ENCODE measurements around the gene MAP2K7. TPM values are rescaled to one million over a fixed set of nuclear protein-coding genes. Genes with fewer than 3 reads are reported as not detected.

The MAP2K7 gene
- total and polyA plus RNA-seq, 2 of the 4 experiments (the other 2 are of a cell fraction): 4.1 to 15.6 TPM

DNA sequence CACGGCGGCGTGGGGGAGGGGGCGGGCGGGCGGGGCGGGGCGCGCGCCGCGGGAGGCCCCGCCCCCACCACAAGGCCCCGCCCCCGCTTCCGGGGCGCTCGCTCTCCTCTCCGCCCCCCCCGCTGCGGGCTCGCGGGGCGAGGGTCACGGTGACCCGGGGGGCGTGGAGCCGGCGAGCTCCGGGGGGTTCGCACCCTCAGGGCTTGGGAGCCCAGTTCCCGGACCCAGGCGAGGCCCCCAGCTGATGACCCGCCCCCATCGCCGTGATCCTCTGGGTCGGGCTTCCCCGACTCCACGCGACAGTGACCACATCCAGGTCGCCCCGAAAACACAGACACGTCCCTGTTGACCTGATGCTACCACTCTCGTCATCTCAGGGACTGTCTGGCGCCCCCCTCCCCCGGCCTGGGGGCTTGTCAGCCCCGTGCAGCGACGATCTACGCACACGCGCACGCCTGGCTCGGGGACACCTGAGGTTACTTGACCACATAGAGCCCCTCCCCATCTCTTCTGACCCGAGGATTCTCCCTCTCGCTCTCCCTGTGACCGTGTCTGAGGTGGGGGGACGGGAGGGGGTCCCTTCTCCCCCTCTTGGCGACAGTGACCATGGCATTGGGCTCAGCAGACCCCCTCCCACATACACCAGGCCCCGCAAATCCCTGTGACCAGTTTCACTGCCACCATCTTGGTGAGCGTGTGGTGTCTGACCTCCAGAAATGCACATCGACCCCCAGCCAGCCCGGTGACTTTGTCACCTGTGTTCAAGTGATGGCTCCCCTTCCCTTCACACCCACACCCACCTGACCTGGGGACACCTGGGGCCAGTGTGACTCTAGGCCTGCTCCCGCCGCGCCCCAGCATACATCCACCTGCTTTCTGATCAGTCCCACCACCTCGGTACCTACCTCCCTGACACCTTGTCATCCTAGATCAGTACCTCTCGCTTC lies 670 bp downstream of the MAP2K7 start:
- no peak overlapping the region for H2BK20ac ChIP-seq (ENCODE audit: low read depth, low read length)
- H3K27me3 ChIP-seq (ENCODE audit: control insufficient read depth, insufficient read depth, low read length): no peaks in the 10 kb centered on the region
- H3K4me3 ChIP-seq (ENCODE audit: insufficient read depth, low read depth, low read length): peak overlapping the region; percentile 66
- H2BK15ac ChIP-seq (ENCODE audit: low read depth, low read length): no peak overlapping the region; the same call in 2 of the 3 replicates
- CTCF ChIA-PET: interaction anchor here (0.7 to 1.6 kb wide), 4 partner anchors 12 to 35 kb away, joined by 3 to 7 read pairs (median 6); partner anchors contain the start of genes LRRC8E and SNAPC2
- POLR2A ChIA-PET (ENCODE audit: unreplicated experiment): interaction anchor here (0.5 to 1.6 kb wide), 4 partner anchors 10 to 466 kb away, joined by 3 to 14 read pairs (median 4); partner anchors contain the start of gene SNAPC2
- peak overlapping the region; percentile 96 for H2AK5ac ChIP-seq (ENCODE audit: low read depth, low read length)
- H4K91ac ChIP-seq (ENCODE audit: insufficient read depth, low read depth, low read length): peak overlapping the region; percentile 90
- dilution Hi-C loops (cut with HindIII; ENCODE audit: low sequenced_read_pairs, unreplicated experiment) (no loop called here), in situ Hi-C loops (cut with MboI; ENCODE audit: low sequenced_read_pairs) (no loop called here), intact Hi-C loops (cut with micrococcal nuclease) (no loop called here)
- H3K9ac ChIP-seq (ENCODE audit: low read depth, low read length): peak overlapping the region; percentile 91
- peak overlapping the region; percentile 96 for H3K4me2 ChIP-seq (ENCODE audit: low read depth, low read length)
- 19% methylated on average over 13 of the region's 68 CpGs; no CpG with 5 or more reads in 1 of the 2 experiments for WGBS, 2 experiments (ENCODE audit: extremely low coverage in 2 of 2, insufficient read length in 1 of 2)
- peak overlapping the region; percentile 84 for H3K4ac ChIP-seq (ENCODE audit: low read depth, low read length)
- ATAC-seq (ENCODE audit: low read depth): peak; percentile 66
- H3K14ac ChIP-seq (replicated peaks; ENCODE audit: low read depth, low read length): peak overlapping the region; percentile 64
- H3K27ac ChIP-seq (ENCODE audit: insufficient read depth, low read length): peak overlapping the region; percentile 88
- peak overlapping the region; percentile 14 to 95; a peak in 3 of 4 replicates for H4K8ac ChIP-seq (ENCODE audit: low read depth in 2 of 2, low read length in 2 of 2)
- no peaks in the 10 kb centered on the region for H3K9me3 ChIP-seq (ENCODE audit: control insufficient read depth, insufficient read depth, low read length)
- peak overlapping the region; percentile 97 for H2AK9ac ChIP-seq (replicated peaks; ENCODE audit: low read depth, low read length, poor library complexity)
- peak overlapping the region; percentile 52 for H3K56ac ChIP-seq (ENCODE audit: extremely low read depth, insufficient read depth, low read length)
- H4K5ac ChIP-seq (ENCODE audit: low read depth, low read length): peak overlapping the region; percentile 65
- H3K79me1 ChIP-seq (ENCODE audit: low read depth in 1 of 2, low read length in 2 of 2): peaks cover 14 to 49% of the 10 kb centered on the region in 2 experiments; a peak in 3 of 4 replicates
- peaks cover 10% of the 10 kb centered on the region for H3K4me1 ChIP-seq (ENCODE audit: control insufficient read depth, insufficient read depth, low read length)
- H3K9me1 ChIP-seq (ENCODE audit: insufficient read depth, low read length): peaks cover 11% of the 10 kb centered on the region
- H4K20me1 ChIP-seq (ENCODE audit: insufficient read depth, low read length): peaks cover 48% of the 10 kb centered on the region
- DNase-seq: no peak
- H2BK5ac ChIP-seq (ENCODE audit: low read depth, low read length, poor library complexity, severe bottlenecking): peak overlapping the region; percentile 90
- H3K36me3 ChIP-seq (ENCODE audit: control insufficient read depth, insufficient read depth, low read length): peaks cover 15% of the 10 kb centered on the region
- peak overlapping the region; percentile 48; the same call in 1 of the 2 replicates for H3K18ac ChIP-seq (ENCODE audit: low read depth, low read length)
- H2AFZ ChIP-seq (replicated peaks; ENCODE audit: low read length, poor library complexity): peak overlapping the region; percentile 100
- BruUV-seq (replicated peaks): no TSS peak
- H3K23ac ChIP-seq (ENCODE audit: low read depth, low read length): peak overlapping the region; percentile 8
- H2BK120ac ChIP-seq (ENCODE audit: low read depth, low read length): peak overlapping the region; percentile 56; the same call in 1 of the 2 replicates
- TF ChIP-seq CEBPB (IDR thresholded peaks at IDR 0.05; ENCODE audit: low read depth, low read length) (no peak), FOS (IDR thresholded peaks at IDR 0.05; ENCODE audit: low read depth, low read length) (no peak), BHLHE40 (IDR thresholded peaks at IDR 0.05; ENCODE audit: low read depth, low read length) (0 out of 2 replicates have a peak, but pooled peaks have one; percentile 28), POLR2A (IDR thresholded peaks at IDR 0.05; ENCODE audit: low read depth, low read length) (no peak), MAFK (IDR thresholded peaks at IDR 0.05; ENCODE audit: low read depth, low read length) (no peak), MXI1 (IDR thresholded peaks at IDR 0.05; ENCODE audit: borderline replicate concordance, low read depth, low read length) (0 out of 2 replicates have a peak, but pooled peaks have one; percentile 44), MAZ (IDR thresholded peaks at IDR 0.05; ENCODE audit: borderline replicate concordance, low read depth, low read length) (peak; percentile 58; the same call in 1 of the 2 replicates), SMC3 (IDR thresholded peaks at IDR 0.05; ENCODE audit: low read depth, low read length) (no peak), RCOR1 (IDR thresholded peaks at IDR 0.05; ENCODE audit: insufficient replicate concordance, low read length) (no peak), CHD1 (IDR thresholded peaks at IDR 0.05; ENCODE audit: low read depth, low read length) (no peak)
- TF ChIP-seq, protein P1, sequence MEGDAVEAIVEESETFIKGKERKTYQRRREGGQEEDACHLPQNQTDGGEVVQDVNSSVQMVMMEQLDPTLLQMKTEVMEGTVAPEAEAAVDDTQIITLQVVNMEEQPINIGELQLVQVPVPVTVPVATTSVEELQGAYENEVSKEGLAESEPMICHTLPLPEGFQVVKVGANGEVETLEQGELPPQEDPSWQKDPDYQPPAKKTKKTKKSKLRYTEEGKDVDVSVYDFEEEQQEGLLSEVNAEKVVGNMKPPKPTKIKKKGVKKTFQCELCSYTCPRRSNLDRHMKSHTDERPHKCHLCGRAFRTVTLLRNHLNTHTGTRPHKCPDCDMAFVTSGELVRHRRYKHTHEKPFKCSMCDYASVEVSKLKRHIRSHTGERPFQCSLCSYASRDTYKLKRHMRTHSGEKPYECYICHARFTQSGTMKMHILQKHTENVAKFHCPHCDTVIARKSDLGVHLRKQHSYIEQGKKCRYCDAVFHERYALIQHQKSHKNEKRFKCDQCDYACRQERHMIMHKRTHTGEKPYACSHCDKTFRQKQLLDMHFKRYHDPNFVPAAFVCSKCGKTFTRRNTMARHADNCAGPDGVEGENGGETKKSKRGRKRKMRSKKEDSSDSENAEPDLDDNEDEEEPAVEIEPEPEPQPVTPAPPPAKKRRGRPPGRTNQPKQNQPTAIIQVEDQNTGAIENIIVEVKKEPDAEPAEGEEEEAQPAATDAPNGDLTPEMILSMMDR (conservative IDR thresholded peaks at IDR 0.05; ENCODE audit: low read depth, low read length): no peak
- TF ChIP-seq, protein P2, sequence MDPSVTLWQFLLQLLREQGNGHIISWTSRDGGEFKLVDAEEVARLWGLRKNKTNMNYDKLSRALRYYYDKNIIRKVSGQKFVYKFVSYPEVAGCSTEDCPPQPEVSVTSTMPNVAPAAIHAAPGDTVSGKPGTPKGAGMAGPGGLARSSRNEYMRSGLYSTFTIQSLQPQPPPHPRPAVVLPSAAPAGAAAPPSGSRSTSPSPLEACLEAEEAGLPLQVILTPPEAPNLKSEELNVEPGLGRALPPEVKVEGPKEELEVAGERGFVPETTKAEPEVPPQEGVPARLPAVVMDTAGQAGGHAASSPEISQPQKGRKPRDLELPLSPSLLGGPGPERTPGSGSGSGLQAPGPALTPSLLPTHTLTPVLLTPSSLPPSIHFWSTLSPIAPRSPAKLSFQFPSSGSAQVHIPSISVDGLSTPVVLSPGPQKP (IDR thresholded peaks at IDR 0.05; ENCODE audit: borderline replicate concordance, low read depth, low read length): no peak
